ENCODE data around the gene DDB1. TPM values are rescaled to one million over a fixed set of nuclear protein-coding genes. Genes with fewer than 3 reads are reported as not detected.

Gene DDB1
- total and polyA plus RNA-seq, 2 of the 13 experiments (the other 11 are each of a cell fraction or from before 2014, with no cell fraction given): 217 to 266 TPM

- DNase-seq (ENCODE audit: low spot score) (no peak), FAIRE-seq (peak; percentile 52), ATAC-seq (no peak)
- in situ Hi-C loops (cut with HindIII; ENCODE audit: extremely low pct_ligation_motif_present, low pct_unique_long_range_greater_than_20kb): no loop called here
- Histone ChIP-seq H3K27ac (ENCODE audit: extremely low read length, insufficient read depth, low read length) (no peak overlapping the region), H3K4me3 (replicated peaks in 1 of 3; ENCODE audit: insufficient read depth in 1 of 3, low read depth in 2 of 3, low read length in 3 of 3) (no peak overlapping the region), H3K4me1 (ENCODE audit: insufficient read depth, low read length) (peaks cover 18% of the 10 kb centered on the region), H3K9ac (ENCODE audit: insufficient read depth, low read depth, low read length) (no peak overlapping the region), H3K27me3 (ENCODE audit: control insufficient read depth in 1 of 2, insufficient read depth in 2 of 2, low read length in 2 of 2) (no peaks in the 10 kb centered on the region), H3K9me3 (ENCODE audit: low read length) (no peaks in the 10 kb centered on the region), H2AFZ (ENCODE audit: low read length) (no peak overlapping the region), H3K36me3 (replicated peaks in 1 of 2; ENCODE audit: control insufficient read depth in 1 of 2, insufficient read depth in 2 of 2, low read length in 2 of 2) (peaks cover 34 to 68% of the 10 kb centered on the region in 2 experiments), H3K4me2 (ENCODE audit: low read depth, low read length) (no peak overlapping the region), H4K20me1 (ENCODE audit: insufficient read depth, low read length) (peaks cover 5% of the 10 kb centered on the region; the same call in 1 of the 2 replicates), H3K79me2 (ENCODE audit: insufficient read depth, low read length) (no peaks in the 10 kb centered on the region)
- TF ChIP-seq POLR2A (IDR thresholded peaks at IDR 0.05; ENCODE audit: insufficient read depth in 1 of 2, low read depth in 2 of 2, low read length in 2 of 2) (peak in 1 of 2 experiments; percentile 26; a peak in 1 of 4 replicates), ZFP36L1 (CRISPR knock-in tag; IDR thresholded peaks at IDR 0.05) (no peak), ZNF646 (CRISPR knock-in tag; IDR thresholded peaks at IDR 0.05) (peak; percentile 69; the same call in 1 of the 2 replicates)
- ChIA-PET CTCF (ENCODE audit: low intra/inter-chr PET ratio, low total read pairs) (no interaction called here), POLR2A (no interaction called here)
- no TSS peak for BruUV-seq (replicated peaks)
- WGBS (ENCODE audit: low lambda C conversion rate): 100% methylated on average over 3 of the region's 3 CpGs
- intact Hi-C loops (cut with micrococcal nuclease; ENCODE audit: unreplicated experiment): no loop called here
Measured at GRCh38 chr11:61272731-61273130, 60.2 kb downstream of the DDB1 start.
